ENCODE results near the gene AMPD3.

Gene AMPD3

GRCh38 chr11:10453261-10453660, 1.8 kb upstream of the AMPD3 start:
- DNase-seq (ENCODE audit: extremely low read depth, low read depth) = no peak
- no peak for TF ChIP-seq CTCF (IDR thresholded peaks at IDR 0.05; ENCODE audit: low read depth, low read length)

- no peak for TF ChIP-seq CTCF (IDR thresholded peaks at IDR 0.05; ENCODE audit: low read depth, low read length)
- DNase-seq (ENCODE audit: extremely low read depth, low read depth) = no peak
Observed at GRCh38 chr11:10455637-10456487, 798 bp downstream of the AMPD3 start.

- TF ChIP-seq CTCF (IDR thresholded peaks at IDR 0.05; ENCODE audit: low read depth, low read length) = no peak
- no peak for DNase-seq (ENCODE audit: extremely low read depth, low read depth)
Observed at GRCh38 chr11:10456519-10456918, 1.5 kb downstream of the AMPD3 start.

GRCh38 chr11:10457901-10458300, 2.8 kb downstream of the AMPD3 start:
- no peak for DNase-seq (ENCODE audit: extremely low read depth, low read depth)
- no peak for TF ChIP-seq CTCF (IDR thresholded peaks at IDR 0.05; ENCODE audit: low read depth, low read length)

GRCh38 chr11:10459029-10459970, 4.2 kb downstream of the AMPD3 start:
- no peak for DNase-seq (ENCODE audit: extremely low read depth, low read depth)

GRCh38 chr11:10460611-10461275, 5.7 kb downstream of the AMPD3 start:
- no peak for DNase-seq (ENCODE audit: extremely low read depth, low read depth)
- TF ChIP-seq CTCF (IDR thresholded peaks at IDR 0.05; ENCODE audit: low read depth, low read length) = no peak

More at GRCh38 chr11:10459029-10459970, 4.2 kb downstream of the AMPD3 start:
- no peak for TF ChIP-seq CTCF (IDR thresholded peaks at IDR 0.05; ENCODE audit: low read depth, low read length)
